Transverse colon (tissue), 3 donors: ENCODE data around the gene CD8A.
"Not testable (repeated sequence)": the region's sequence is repeated elsewhere in the genome, so short reads cannot be mapped to it uniquely, and the experiment has no call there.

Experiments
- CTCF ChIP-seq, 5 experiments: fragments of 200-600 bp in 3 of 5; fragments of 450-650 bp in 2 of 5; sonication (generic) in 3 of 5; IDR thresholded peaks; 1 replicate in 2 of 5; 2 replicates in 3 of 5; pipeline ENCODE4 v1.5.1; 2016 to 2017; ENCODE audit warnings: antibody characterized with exemption in 5 of 5, inconsistent platforms in 3 of 5, mild to moderate bottlenecking in 2 of 5, moderate library complexity in 1 of 5
- POLR2A ChIP-seq: fragments of 450-650 bp; IDR thresholded peaks from one replicate; pipeline ENCODE4 v1.6.1; 2016; ENCODE audit warnings: antibody characterized with exemption, mild to moderate bottlenecking, moderate library complexity

GRCh38 chr2:86741889-86742498, 48.7 kb downstream of the CD8A start:
- not testable (repeated sequence) for TF ChIP-seq CTCF (IDR thresholded peaks at IDR 0.05); POLR2A
